Stimulated activated naive CD8-positive, alpha-beta T cell treated with anti-CD3 and anti-CD28 coated beads, Interleukin-15, Interleukin-2, amounts not matched to agents 100 ng/mL and 50 ng/mL, for 24 hours (primary cell): ENCODE results near the gene ADAM12.
A peak's percentile ranks its signal among the peaks of the same experiment; 100 is the strongest.

Source experiments
- H3K27ac Mint-ChIP-seq: one replicate; pipeline ENCODE4 v1.8.0; 2021; ENCODE audit warnings: mild to moderate bottlenecking, mixed read lengths
- H3K27me3 Mint-ChIP-seq: one replicate; pipeline ENCODE4 v1.8.0; 2021; ENCODE audit warnings: mixed read lengths
- H3K36me3 Mint-ChIP-seq: one replicate; pipeline ENCODE4 v1.8.0; 2021; ENCODE audit warnings: low read depth, mixed read lengths
- H3K4me1 Mint-ChIP-seq: one replicate; pipeline ENCODE4 v1.8.0; 2021; ENCODE audit warnings: low read depth, mixed read lengths
- H3K4me3 Mint-ChIP-seq: one replicate; pipeline ENCODE4 v1.8.0; 2021; ENCODE audit warnings: mild to moderate bottlenecking, mixed read lengths
- H3K9me3 Mint-ChIP-seq: one replicate; pipeline ENCODE4 v1.8.0; 2021; ENCODE audit warnings: mixed read lengths

Gene ADAM12

DNA sequence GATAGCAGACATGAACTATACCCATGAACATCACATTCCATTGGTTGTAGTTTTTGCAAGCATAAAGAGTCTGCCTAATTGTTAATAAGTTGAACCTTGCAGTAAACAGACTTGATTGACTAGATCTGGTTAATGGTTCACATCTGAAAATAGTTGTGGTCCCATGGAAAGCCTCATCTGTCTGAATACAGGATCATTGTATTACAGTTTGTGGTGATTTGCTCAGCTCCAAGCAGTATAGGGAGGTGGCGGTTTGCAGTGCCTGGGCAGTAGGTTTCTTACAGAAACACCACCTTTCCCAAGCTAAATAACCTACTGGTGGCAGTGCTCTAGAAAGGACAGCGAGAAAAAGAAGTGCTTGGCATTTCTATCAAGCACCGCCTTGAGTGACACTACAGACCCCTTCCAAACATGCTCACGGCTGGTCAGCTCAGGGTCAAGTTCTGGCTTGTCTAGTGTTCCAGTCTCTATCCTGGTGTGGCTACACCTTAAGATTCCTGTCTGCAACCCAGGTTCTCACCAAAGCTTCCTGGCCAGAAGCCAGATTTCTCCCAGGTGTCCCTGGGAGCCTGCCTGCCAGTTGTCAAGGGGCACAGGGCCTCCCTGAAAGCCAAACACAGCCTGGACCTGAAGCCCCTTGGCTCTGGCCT lies 372.0 kb downstream of the ADAM12 start:
- Mint-ChIP-seq H3K27ac (no peak overlapping the region), H3K4me3 (no peak overlapping the region), H3K36me3 (no peaks in the 10 kb centered on the region), H3K4me1 (peaks cover 7% of the 10 kb centered on the region), H3K27me3 (no peaks in the 10 kb centered on the region), H3K9me3 (no peaks in the 10 kb centered on the region)

GRCh38 chr10:126015413-126015812 lies 372.9 kb downstream of the ADAM12 start:
- peaks cover 7% of the 10 kb centered on the region for H3K4me1 Mint-ChIP-seq
- no peaks in the 10 kb centered on the region for H3K36me3 Mint-ChIP-seq
- no peak overlapping the region for H3K4me3 Mint-ChIP-seq
- H3K27ac Mint-ChIP-seq = no peak overlapping the region
- H3K9me3 Mint-ChIP-seq = no peaks in the 10 kb centered on the region
- H3K27me3 Mint-ChIP-seq = no peaks in the 10 kb centered on the region

- H3K36me3 Mint-ChIP-seq = no peaks in the 10 kb centered on the region
- no peaks in the 10 kb centered on the region for H3K27me3 Mint-ChIP-seq
- H3K4me3 Mint-ChIP-seq = no peak overlapping the region
- no peaks in the 10 kb centered on the region for H3K9me3 Mint-ChIP-seq
- H3K27ac Mint-ChIP-seq = no peak overlapping the region
- peaks cover 7% of the 10 kb centered on the region for H3K4me1 Mint-ChIP-seq
These were observed 374.0 kb downstream of the ADAM12 start for GRCh38 chr10:126014309-126014708.

- Mint-ChIP-seq H3K36me3 (no peaks in the 10 kb centered on the region), H3K4me1 (peaks cover 7% of the 10 kb centered on the region), H3K27me3 (no peaks in the 10 kb centered on the region), H3K9me3 (no peaks in the 10 kb centered on the region), H3K4me3 (no peak overlapping the region), H3K27ac (peak overlapping the region; percentile 18)
These were observed 374.6 kb downstream of the ADAM12 start for GRCh38 chr10:126013489-126014281.

DNA sequence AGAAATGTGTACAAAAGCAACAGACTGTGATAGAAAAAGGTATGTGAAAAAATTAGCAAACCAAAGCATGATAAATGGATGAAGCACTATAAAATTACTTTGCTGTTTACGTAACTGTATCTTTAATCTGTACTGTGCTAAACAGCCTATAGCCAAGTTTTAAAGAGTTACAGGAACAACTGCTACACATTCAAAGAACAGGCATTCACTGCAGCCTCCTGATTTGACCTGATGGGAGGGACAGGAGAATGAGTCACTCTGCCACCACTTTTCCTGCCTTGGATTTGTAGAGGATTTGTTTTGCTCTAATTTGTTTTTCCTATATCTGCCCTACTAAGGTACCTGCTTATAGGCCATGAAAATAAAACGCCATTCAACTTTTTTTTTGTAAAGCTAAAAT lies 375.8 kb downstream of the ADAM12 start:
- Mint-ChIP-seq H3K27ac (no peak overlapping the region), H3K27me3 (no peaks in the 10 kb centered on the region)

GRCh38 chr10:126011995-126012394 lies 376.3 kb downstream of the ADAM12 start:
- H3K36me3 Mint-ChIP-seq = no peaks in the 10 kb centered on the region
- H3K27ac Mint-ChIP-seq = no peak overlapping the region
- H3K9me3 Mint-ChIP-seq = no peaks in the 10 kb centered on the region
- no peak overlapping the region for H3K4me3 Mint-ChIP-seq
- H3K27me3 Mint-ChIP-seq = no peaks in the 10 kb centered on the region
- peaks cover 7% of the 10 kb centered on the region for H3K4me1 Mint-ChIP-seq

More for the DNA sequence above, 375.8 kb downstream of the ADAM12 start:
- Mint-ChIP-seq H3K9me3 (no peaks in the 10 kb centered on the region), H3K36me3 (no peaks in the 10 kb centered on the region), H3K4me3 (no peak overlapping the region), H3K4me1 (peaks cover 7% of the 10 kb centered on the region)

- no peaks in the 10 kb centered on the region for H3K9me3 Mint-ChIP-seq
These were observed 378.6 kb downstream of the ADAM12 start for GRCh38 chr10:126009650-126010049.

DNA sequence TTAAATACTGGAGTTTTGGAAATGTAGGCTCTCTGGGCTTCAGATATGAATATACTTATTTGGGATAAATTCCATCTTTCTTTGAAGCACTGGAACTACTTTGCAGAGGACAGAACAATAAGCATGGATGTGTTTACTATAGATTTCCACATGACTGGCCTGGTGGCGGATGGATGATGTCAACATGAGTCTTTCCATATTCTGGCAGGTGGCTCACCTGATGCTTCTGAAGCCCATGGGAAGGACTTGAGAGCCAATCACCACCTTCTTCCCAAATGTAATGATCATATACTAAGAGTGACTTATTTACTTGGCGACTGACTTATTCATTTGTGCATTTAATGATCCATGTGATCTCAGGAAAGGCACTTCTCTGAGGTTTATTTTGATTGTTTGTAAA lies 381.4 kb downstream of the ADAM12 start:
- H3K27ac Mint-ChIP-seq = no peak overlapping the region
- no peaks in the 10 kb centered on the region for H3K36me3 Mint-ChIP-seq
- H3K9me3 Mint-ChIP-seq = no peaks in the 10 kb centered on the region
- H3K4me1 Mint-ChIP-seq = no peaks in the 10 kb centered on the region
- no peak overlapping the region for H3K4me3 Mint-ChIP-seq
- no peaks in the 10 kb centered on the region for H3K27me3 Mint-ChIP-seq

More at GRCh38 chr10:126009650-126010049, 378.6 kb downstream of the ADAM12 start:
- H3K27me3 Mint-ChIP-seq = no peaks in the 10 kb centered on the region
- H3K36me3 Mint-ChIP-seq = no peaks in the 10 kb centered on the region
- peaks cover 7% of the 10 kb centered on the region for H3K4me1 Mint-ChIP-seq
- no peak overlapping the region for H3K4me3 Mint-ChIP-seq
- H3K27ac Mint-ChIP-seq = no peak overlapping the region

DNA sequence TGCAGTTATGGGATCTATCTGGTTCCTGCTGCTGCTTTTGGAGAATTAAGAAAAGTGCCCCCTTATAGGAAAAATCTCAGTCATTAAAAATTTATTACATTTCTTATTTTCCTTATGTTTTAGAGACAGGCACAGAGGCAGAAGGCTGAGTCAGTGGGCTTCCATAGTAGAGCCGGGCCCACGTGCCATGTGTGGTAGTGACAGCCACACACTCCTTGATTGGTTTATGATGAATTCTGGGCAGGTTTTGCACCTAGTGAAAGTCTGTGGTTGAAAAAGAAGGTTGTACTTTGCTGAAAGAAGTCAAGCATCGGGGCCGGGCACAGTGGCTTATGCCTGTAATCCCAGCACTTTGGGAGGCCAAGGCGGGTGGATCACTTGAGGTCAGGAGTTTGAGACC lies 382.0 kb downstream of the ADAM12 start:
- Mint-ChIP-seq H3K9me3 (no peaks in the 10 kb centered on the region), H3K27me3 (no peaks in the 10 kb centered on the region), H3K4me1 (no peaks in the 10 kb centered on the region), H3K4me3 (no peak overlapping the region), H3K36me3 (no peaks in the 10 kb centered on the region), H3K27ac (no peak overlapping the region)

- Mint-ChIP-seq H3K27ac (no peak overlapping the region), H3K36me3 (no peaks in the 10 kb centered on the region), H3K4me1 (peaks cover under 1% of the 10 kb centered on the region), H3K4me3 (no peak overlapping the region), H3K27me3 (peaks cover 3% of the 10 kb centered on the region), H3K9me3 (no peaks in the 10 kb centered on the region)
These were observed 383.5 kb downstream of the ADAM12 start for GRCh38 chr10:126004752-126005151.

DNA sequence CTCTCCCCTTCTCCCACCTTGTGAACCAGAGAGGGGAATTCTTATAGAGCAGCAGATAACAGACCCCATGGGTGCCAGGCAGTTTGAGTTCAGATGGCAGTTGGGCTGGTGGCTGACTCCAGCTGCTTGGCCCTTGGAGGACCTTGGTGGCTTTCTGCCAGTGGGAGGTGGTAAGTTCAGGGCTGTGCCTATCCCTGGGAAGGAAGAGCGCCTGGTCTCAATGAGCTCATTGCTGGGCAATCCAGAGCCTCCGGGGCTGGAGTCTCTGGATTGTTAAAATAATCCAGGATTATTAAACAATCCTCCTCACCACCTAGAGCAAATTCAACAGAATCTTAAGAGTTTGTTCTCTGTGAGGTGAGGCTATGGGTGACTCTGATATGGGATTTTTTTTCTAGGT lies 386.7 kb downstream of the ADAM12 start:
- H3K4me1 Mint-ChIP-seq = peaks cover 6% of the 10 kb centered on the region
- no peak overlapping the region for H3K27ac Mint-ChIP-seq
- H3K27me3 Mint-ChIP-seq = peaks cover 3% of the 10 kb centered on the region
- H3K9me3 Mint-ChIP-seq = no peaks in the 10 kb centered on the region
- no peak overlapping the region for H3K4me3 Mint-ChIP-seq
- no peaks in the 10 kb centered on the region for H3K36me3 Mint-ChIP-seq

DNA sequence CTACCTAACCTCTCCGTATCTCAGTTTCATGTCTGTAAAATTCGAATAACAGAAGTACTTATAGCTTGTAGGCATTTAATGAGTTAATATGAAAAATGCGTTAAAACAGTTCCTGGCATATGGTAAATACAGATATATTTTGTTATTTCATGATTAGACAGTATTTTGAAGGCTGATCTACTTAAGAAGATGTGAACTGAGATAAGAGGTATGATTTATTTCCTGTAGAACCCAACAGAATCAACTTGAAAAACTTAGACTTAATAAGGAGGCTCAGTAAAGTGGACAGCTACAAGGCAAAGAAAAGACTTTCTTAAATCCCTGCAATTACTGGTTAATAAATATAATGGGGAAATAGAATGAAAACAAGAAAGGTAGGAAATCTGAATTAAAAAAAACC lies 388.6 kb downstream of the ADAM12 start:
- H3K4me3 Mint-ChIP-seq = no peak overlapping the region

DNA sequence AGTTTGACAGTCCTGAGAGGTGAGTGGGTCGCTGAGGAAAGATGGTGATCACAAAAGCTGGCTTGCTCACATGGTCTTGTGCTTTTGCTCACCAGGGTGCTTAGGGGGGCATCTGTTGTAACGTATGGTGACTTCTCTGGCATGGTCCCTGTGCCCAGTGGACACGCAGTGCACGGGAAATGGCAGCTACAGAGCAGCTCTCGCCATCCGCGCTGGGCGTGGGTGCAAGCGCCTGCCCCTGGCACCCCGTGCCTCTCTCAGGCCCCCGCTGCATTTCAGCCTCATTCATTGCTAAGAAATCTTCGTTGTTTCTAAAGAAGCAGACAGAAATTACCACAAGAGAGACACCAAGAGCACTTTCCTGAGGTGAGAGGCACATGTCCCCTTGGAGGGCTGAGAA lies 390.7 kb downstream of the ADAM12 start:
- H3K4me3 Mint-ChIP-seq = no peak overlapping the region
- peaks cover 6% of the 10 kb centered on the region for H3K4me1 Mint-ChIP-seq
- H3K36me3 Mint-ChIP-seq = no peaks in the 10 kb centered on the region
- no peak overlapping the region for H3K27ac Mint-ChIP-seq
- no peaks in the 10 kb centered on the region for H3K9me3 Mint-ChIP-seq
- peaks cover 3% of the 10 kb centered on the region for H3K27me3 Mint-ChIP-seq

More for the DNA sequence above, 388.6 kb downstream of the ADAM12 start:
- Mint-ChIP-seq H3K9me3 (no peaks in the 10 kb centered on the region), H3K36me3 (no peaks in the 10 kb centered on the region), H3K4me1 (peaks cover 6% of the 10 kb centered on the region), H3K27ac (no peak overlapping the region), H3K27me3 (peaks cover 3% of the 10 kb centered on the region)

DNA sequence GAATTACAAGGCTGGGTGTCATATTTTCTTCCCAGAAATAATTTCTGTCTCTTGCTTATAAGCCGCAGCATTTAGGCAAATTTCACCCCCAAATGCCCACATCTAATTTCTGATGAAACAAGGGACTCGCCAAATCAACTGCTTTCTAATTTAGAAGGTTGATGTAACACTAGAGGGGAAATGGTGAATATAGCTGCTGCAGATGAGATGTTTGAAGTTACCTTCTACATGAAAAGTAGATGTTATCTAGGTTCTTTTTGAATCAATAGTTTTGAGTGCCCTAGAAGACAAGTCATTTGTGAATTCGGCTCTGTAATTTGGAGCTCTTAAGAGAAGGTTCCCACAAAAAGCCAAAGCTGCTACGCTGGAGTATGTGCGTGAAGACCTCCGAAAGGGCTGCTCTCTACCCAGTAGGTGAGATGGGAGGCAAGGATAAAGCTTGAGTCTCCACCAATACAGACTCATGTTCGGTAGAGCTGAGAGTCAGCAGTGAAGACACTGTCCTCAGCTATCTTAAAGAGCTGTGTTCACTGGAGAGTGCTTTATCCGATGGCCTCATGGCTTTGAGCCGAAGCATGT lies 392.5 kb downstream of the ADAM12 start:
- Mint-ChIP-seq H3K4me1 (peaks cover 6% of the 10 kb centered on the region), H3K36me3 (no peaks in the 10 kb centered on the region), H3K4me3 (no peak overlapping the region), H3K27me3 (peaks cover 3% of the 10 kb centered on the region), H3K27ac (no peak overlapping the region), H3K9me3 (no peaks in the 10 kb centered on the region)

- no peaks in the 10 kb centered on the region for H3K9me3 Mint-ChIP-seq
- no peak overlapping the region for H3K4me3 Mint-ChIP-seq
- peaks cover 4% of the 10 kb centered on the region for H3K4me1 Mint-ChIP-seq
- no peak overlapping the region for H3K27ac Mint-ChIP-seq
- no peaks in the 10 kb centered on the region for H3K27me3 Mint-ChIP-seq
- no peaks in the 10 kb centered on the region for H3K36me3 Mint-ChIP-seq
These were observed 393.7 kb downstream of the ADAM12 start for GRCh38 chr10:125994601-125995000.
